ENCODE data around the gene ABCA1. TPM values are rescaled to one million over a fixed set of nuclear protein-coding genes. Genes with fewer than 3 reads are reported as not detected.

Gene ABCA1
- total RNA-seq (2014; rRNA removed), result 2.3 and 2.5 TPM in 2 replicates
- Bru-seq, nascent RNA, result percentile 72 among the genes with signal in this experiment
- percentile 71 among the genes with signal in this experiment for BruChase-seq, experiment 1, labeled RNA remaining after a 6-hour chase
- percentile 73 among the genes with signal in this experiment for BruChase-seq, experiment 2, labeled RNA remaining after a 2-hour chase
- long read RNA-seq, full-length matches to known transcripts, result 2 of 6 reads
- long read RNA-seq, partial matches to known transcripts, result 3 of 6 reads
- long read RNA-seq, other reads (novel, unspliced or antisense), result 1 of 6 reads

GRCh38 chr9:104927912-104928740 is at the start of gene ABCA1:
Gene ABCA1, minus strand, starts transcription at chr9:104928155. Its CDS starts 24,476 bp downstream, at chr9:104903679.
- H3K4me3 ChIP-seq (ENCODE audit: low read length), result peak within 1 kb of the TSS; percentile 88
- no peaks in the 10 kb centered on the region for H3K79me2 ChIP-seq (ENCODE audit: low read length)
- ChIA-PET POLR2A (ENCODE audit: unreplicated experiment) (no interaction called here), CTCF (no interaction called here)
- peak within 1 kb of the TSS; percentile 76 for H2AFZ ChIP-seq (ENCODE audit: low read length)
- no peaks in the 10 kb centered on the region for H3K9me3 ChIP-seq (ENCODE audit: low read length)
- peak within 1 kb of the TSS; percentile 43 for H3K27ac ChIP-seq (ENCODE audit: low read length)
- H3K9ac ChIP-seq (ENCODE audit: low read length), result peak within 1 kb of the TSS; percentile 68
- no peaks in the 10 kb centered on the region for H3K9me2 ChIP-seq (replicated peaks; ENCODE audit: low read length)
- intact Hi-C loops (cut with micrococcal nuclease), result loop anchor here (1.0 to 10.0 kb wide), 6 partner anchors 40 to 484 kb away; no protein-coding TSS in a partner anchor
- no peaks in the 10 kb centered on the region for H4K20me1 ChIP-seq (ENCODE audit: low read length)
- H3F3A ChIP-seq (ENCODE audit: low read length, unreplicated experiment), result no peaks in the 10 kb centered on the region
- TF ChIP-seq CTCF (conservative IDR thresholded peaks at IDR 0.05; ENCODE audit: low read depth, low read length) (no peak), EZH2 (IDR thresholded peaks at IDR 0.05; ENCODE audit: low read length, unreplicated experiment) (no peak), EZH2phosphoT487 (IDR thresholded peaks at IDR 0.05; ENCODE audit: borderline replicate concordance, low read length) (no peak)
- BruUV-seq (replicated peaks), result no TSS peak
- H3K27me3 ChIP-seq (ENCODE audit: low read length), result no peaks in the 10 kb centered on the region
- DNase-seq (peak; percentile 58), ATAC-seq (peak; percentile 55)
- no peaks in the 10 kb centered on the region for H3K36me3 ChIP-seq (ENCODE audit: low read depth, low read length)
- H3K4me2 ChIP-seq (ENCODE audit: low read length), result peak within 1 kb of the TSS; percentile 98
- H3K4me1 ChIP-seq (ENCODE audit: insufficient read depth, low read length), result no peaks in the 10 kb centered on the region

- no peaks in the 10 kb centered on the region for H3K27me3 ChIP-seq (ENCODE audit: low read length)
- 0 out of 2 replicates have a peak overlapping the region, but pooled peaks have one; percentile 23 for H3K27ac ChIP-seq (ENCODE audit: low read length)
- no peaks in the 10 kb centered on the region for H3K9me2 ChIP-seq (replicated peaks; ENCODE audit: low read length)
- DNase-seq (peak; percentile 83), ATAC-seq (peak; percentile 55)
- H3K9ac ChIP-seq (ENCODE audit: low read length), result no peak overlapping the region
- H3F3A ChIP-seq (ENCODE audit: low read length, unreplicated experiment), result no peaks in the 10 kb centered on the region
- CTCF ChIA-PET, result no interaction called here
- no TSS peak for BruUV-seq (replicated peaks)
- intact Hi-C loops (cut with micrococcal nuclease), result no loop called here
- no peak overlapping the region for H3K4me3 ChIP-seq (ENCODE audit: low read length)
- no peak overlapping the region for H2AFZ ChIP-seq (ENCODE audit: low read length)
- no peaks in the 10 kb centered on the region for H3K79me2 ChIP-seq (ENCODE audit: low read length)
- TF ChIP-seq EZH2phosphoT487 (IDR thresholded peaks at IDR 0.05; ENCODE audit: borderline replicate concordance, low read length), result no peak
- TF ChIP-seq EZH2 (IDR thresholded peaks at IDR 0.05; ENCODE audit: low read length, unreplicated experiment), result no peak
- no peak for TF ChIP-seq CTCF (conservative IDR thresholded peaks at IDR 0.05; ENCODE audit: low read depth, low read length)
- H3K4me2 ChIP-seq (ENCODE audit: low read length), result 0 out of 2 replicates have a peak overlapping the region, but pooled peaks have one; percentile 8
- H3K4me1 ChIP-seq (ENCODE audit: insufficient read depth, low read length), result peaks cover 14% of the 10 kb centered on the region
- no peaks in the 10 kb centered on the region for H3K36me3 ChIP-seq (ENCODE audit: low read depth, low read length)
- no peaks in the 10 kb centered on the region for H4K20me1 ChIP-seq (ENCODE audit: low read length)
- no peaks in the 10 kb centered on the region for H3K9me3 ChIP-seq (ENCODE audit: low read length)
- POLR2A ChIA-PET (ENCODE audit: unreplicated experiment), result no interaction called here
Measured at GRCh38 chr9:104977580-104977979, 49.6 kb upstream of the ABCA1 start.

Measured in PC-3 (cell line).